ENCODE results near the gene WNT8B. TPM values are rescaled to one million over a fixed set of nuclear protein-coding genes. Genes with fewer than 3 reads are reported as not detected.

The WNT8B gene
- total and polyA plus RNA-seq, 2 of the 13 experiments (the other 11 are each of a cell fraction or from before 2014, with no cell fraction given): 0.07 to 0.20 TPM

GRCh38 chr10:100507357-100507732 is 44.5 kb downstream of the WNT8B start:
- H3K36me3 ChIP-seq (replicated peaks in 1 of 2; ENCODE audit: control insufficient read depth in 1 of 2, insufficient read depth in 2 of 2, low read length in 2 of 2): no peaks in the 10 kb centered on the region
- FAIRE-seq (no peak), DNase-seq (ENCODE audit: low spot score) (no peak), ATAC-seq (no peak)
- intact Hi-C loops (cut with micrococcal nuclease; ENCODE audit: unreplicated experiment): no loop called here
- no peak overlapping the region for H2AFZ ChIP-seq (ENCODE audit: low read length)
- CTCF ChIA-PET (ENCODE audit: low intra/inter-chr PET ratio, low total read pairs): interaction anchor here (2.2 to 2.7 kb wide), 2 partner anchors 74 to 169 kb away, joined by 7 to 26 read pairs; no protein-coding TSS in a partner anchor
- no peaks in the 10 kb centered on the region for H3K9me3 ChIP-seq (ENCODE audit: low read length)
- WGBS (ENCODE audit: low lambda C conversion rate): 88% methylated on average over 1 of the region's 5 CpGs
- H4K20me1 ChIP-seq (ENCODE audit: insufficient read depth, low read length): no peaks in the 10 kb centered on the region
- H3K79me2 ChIP-seq (ENCODE audit: insufficient read depth, low read length): no peaks in the 10 kb centered on the region
- no peak overlapping the region for H3K4me3 ChIP-seq (replicated peaks in 1 of 3; ENCODE audit: insufficient read depth in 1 of 3, low read depth in 2 of 3, low read length in 3 of 3)
- no TSS peak for BruUV-seq (replicated peaks)
- POLR2A ChIA-PET: no interaction called here
- peaks cover 8% of the 10 kb centered on the region; the same call in 1 of the 2 replicates for H3K4me1 ChIP-seq (ENCODE audit: insufficient read depth, low read length)
- no peak overlapping the region for H3K9ac ChIP-seq (ENCODE audit: insufficient read depth, low read depth, low read length)
- H3K27me3 ChIP-seq (ENCODE audit: control insufficient read depth in 1 of 2, insufficient read depth in 2 of 2, low read length in 2 of 2): no peaks in the 10 kb centered on the region
- TF ChIP-seq ZNF12 (CRISPR knock-in tag; IDR thresholded peaks at IDR 0.05): no peak
- TF ChIP-seq ZNF7 (CRISPR knock-in tag; IDR thresholded peaks at IDR 0.05): no peak
- TF ChIP-seq KAT8 (CRISPR knock-in tag; IDR thresholded peaks at IDR 0.05): no peak
- no peak for TF ChIP-seq ZFP82 (CRISPR knock-in tag; IDR thresholded peaks at IDR 0.05; ENCODE audit: borderline replicate concordance)
- TF ChIP-seq, protein P1, sequence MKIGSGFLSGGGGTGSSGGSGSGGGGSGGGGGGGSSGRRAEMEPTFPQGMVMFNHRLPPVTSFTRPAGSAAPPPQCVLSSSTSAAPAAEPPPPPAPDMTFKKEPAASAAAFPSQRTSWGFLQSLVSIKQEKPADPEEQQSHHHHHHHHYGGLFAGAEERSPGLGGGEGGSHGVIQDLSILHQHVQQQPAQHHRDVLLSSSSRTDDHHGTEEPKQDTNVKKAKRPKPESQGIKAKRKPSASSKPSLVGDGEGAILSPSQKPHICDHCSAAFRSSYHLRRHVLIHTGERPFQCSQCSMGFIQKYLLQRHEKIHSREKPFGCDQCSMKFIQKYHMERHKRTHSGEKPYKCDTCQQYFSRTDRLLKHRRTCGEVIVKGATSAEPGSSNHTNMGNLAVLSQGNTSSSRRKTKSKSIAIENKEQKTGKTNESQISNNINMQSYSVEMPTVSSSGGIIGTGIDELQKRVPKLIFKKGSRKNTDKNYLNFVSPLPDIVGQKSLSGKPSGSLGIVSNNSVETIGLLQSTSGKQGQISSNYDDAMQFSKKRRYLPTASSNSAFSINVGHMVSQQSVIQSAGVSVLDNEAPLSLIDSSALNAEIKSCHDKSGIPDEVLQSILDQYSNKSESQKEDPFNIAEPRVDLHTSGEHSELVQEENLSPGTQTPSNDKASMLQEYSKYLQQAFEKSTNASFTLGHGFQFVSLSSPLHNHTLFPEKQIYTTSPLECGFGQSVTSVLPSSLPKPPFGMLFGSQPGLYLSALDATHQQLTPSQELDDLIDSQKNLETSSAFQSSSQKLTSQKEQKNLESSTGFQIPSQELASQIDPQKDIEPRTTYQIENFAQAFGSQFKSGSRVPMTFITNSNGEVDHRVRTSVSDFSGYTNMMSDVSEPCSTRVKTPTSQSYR (CRISPR knock-in tag; IDR thresholded peaks at IDR 0.05; ENCODE audit: borderline replicate concordance): no peak
- no peak for TF ChIP-seq ZNF143 (CRISPR knock-in tag; IDR thresholded peaks at IDR 0.05)
- TF ChIP-seq SIN3B (IDR thresholded peaks at IDR 0.05; ENCODE audit: low read length): no peak
- TF ChIP-seq HNRNPK (IDR thresholded peaks at IDR 0.05; ENCODE audit: low read depth, low read length, poor library complexity, severe bottlenecking): no peak
- TF ChIP-seq TFDP2 (CRISPR knock-in tag; IDR thresholded peaks at IDR 0.05): no peak
- no peak for TF ChIP-seq FOXO1 (CRISPR knock-in tag; IDR thresholded peaks at IDR 0.05)
- no peak for TF ChIP-seq AHDC1 (CRISPR knock-in tag; IDR thresholded peaks at IDR 0.05; ENCODE audit: borderline replicate concordance)
- in situ Hi-C loops (cut with HindIII; ENCODE audit: extremely low pct_ligation_motif_present, low pct_unique_long_range_greater_than_20kb): loop anchor here (5.0 kb wide), 2 partner anchors 70 to 165 kb away; no protein-coding TSS in a partner anchor
- H3K4me2 ChIP-seq (ENCODE audit: low read depth, low read length): no peak overlapping the region
- H3K27ac ChIP-seq (ENCODE audit: extremely low read length, insufficient read depth, low read length): no peak overlapping the region

Measured in HepG2 (cell line).